Heart left ventricle (tissue), 13 donors: ENCODE results near the gene MEPE.

Experiments used
- POLR2A ChIP-seq, 2 donors: fragments of 450-650 bp; IDR thresholded peaks; one replicate each; pipeline ENCODE4 v1.6.1; 2017; ENCODE audit warnings: antibody characterized with exemption in 2 of 2, mild to moderate bottlenecking in 2 of 2, moderate library complexity in 2 of 2
- TF ChIP-seq, protein P1 (sequence below), 12 donors: fragments of 200-600 bp; sonication (generic) in 4 of 12; IDR thresholded peaks; one replicate each; pipeline versions ENCODE4 v1.5.0 to v1.8.0; 2018 to 2022; ENCODE audit warnings: antibody characterized with exemption in 12 of 12, mild to moderate bottlenecking in 5 of 12
- donor health status: ischemic (EF 13 %, LVEDD 7.1; RV severe dilation, severe dysfunction).
- donor health status: DM: no; HTN: yes; CAD: no.
- donor health status: DM: no; HTN: no; CAD: no.
- donor health status: ischemic (EF 25% LVEDD 6.9; RV normal size, moderate dysfunction).
- donor health status: ischemic (EF 25% LVEDD 5.7; RV mildly dilated, moderate dysfunction).
- donor health status: ischemic (EF 35%, LVEDD 5.7; RV mildly dilated, moderate dysfunction).
- donor health status: nonischemic (EF 11% LVEDD 7.7; RV severe dilation, severe dysfunction).
- donor health status: DM: yes; HTN: yes; CAD: no.
- donor health status: PGD.
- donor health status: ischemic (EF 29% LVEDD 5.4; RV normal size, mild dysfunction).
- donor health status: nonischemic (EF 23%, LVEDD 6.1; RV moderate dilation, normal function).

DNA sequence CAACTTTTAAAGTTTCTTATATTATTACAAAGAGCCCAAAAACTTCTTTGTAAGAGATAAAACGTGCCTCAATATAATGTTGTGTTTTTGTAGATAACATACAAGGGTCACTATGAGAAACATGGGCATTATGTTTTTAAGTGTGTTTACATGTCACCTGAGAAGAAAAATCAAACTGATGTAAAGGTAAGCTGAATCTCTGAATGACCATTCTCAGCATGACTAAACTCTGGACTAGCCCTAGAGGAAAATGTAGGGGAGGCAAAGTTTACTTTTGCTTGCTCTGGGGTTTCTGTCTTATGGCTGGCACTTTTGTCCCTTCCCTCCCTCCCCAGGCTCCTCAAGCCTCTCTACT, 6.8 kb downstream of the MEPE start:
- TF ChIP-seq POLR2A (IDR thresholded peaks at IDR 0.05): no peak
- TF ChIP-seq, protein P1, sequence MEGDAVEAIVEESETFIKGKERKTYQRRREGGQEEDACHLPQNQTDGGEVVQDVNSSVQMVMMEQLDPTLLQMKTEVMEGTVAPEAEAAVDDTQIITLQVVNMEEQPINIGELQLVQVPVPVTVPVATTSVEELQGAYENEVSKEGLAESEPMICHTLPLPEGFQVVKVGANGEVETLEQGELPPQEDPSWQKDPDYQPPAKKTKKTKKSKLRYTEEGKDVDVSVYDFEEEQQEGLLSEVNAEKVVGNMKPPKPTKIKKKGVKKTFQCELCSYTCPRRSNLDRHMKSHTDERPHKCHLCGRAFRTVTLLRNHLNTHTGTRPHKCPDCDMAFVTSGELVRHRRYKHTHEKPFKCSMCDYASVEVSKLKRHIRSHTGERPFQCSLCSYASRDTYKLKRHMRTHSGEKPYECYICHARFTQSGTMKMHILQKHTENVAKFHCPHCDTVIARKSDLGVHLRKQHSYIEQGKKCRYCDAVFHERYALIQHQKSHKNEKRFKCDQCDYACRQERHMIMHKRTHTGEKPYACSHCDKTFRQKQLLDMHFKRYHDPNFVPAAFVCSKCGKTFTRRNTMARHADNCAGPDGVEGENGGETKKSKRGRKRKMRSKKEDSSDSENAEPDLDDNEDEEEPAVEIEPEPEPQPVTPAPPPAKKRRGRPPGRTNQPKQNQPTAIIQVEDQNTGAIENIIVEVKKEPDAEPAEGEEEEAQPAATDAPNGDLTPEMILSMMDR (IDR thresholded peaks at IDR 0.05): peak in 1 of 12 donors; percentile 6
